GM20431 (cell line): ENCODE data around the gene KCNG2.

Experiments used
- in situ Hi-C: fragments of 300-500 bp; cut with MseI, MboI; formaldehyde crosslinking; loops from one replicate; pipeline ENCODE4 v1.15.0; 2020; ENCODE audit warnings: low sequenced_read_pairs; ENCODE audit not compliant: unreplicated experiment

KCNG2 gene

GRCh38 chr18:79916128-79916494, 118.4 kb downstream of the KCNG2 start:
- in situ Hi-C loops: no loop called here

- in situ Hi-C loops: no loop called here
Measured at GRCh38 chr18:79916546-79917168, 118.9 kb downstream of the KCNG2 start.

GRCh38 chr18:79917169-79917852, 119.6 kb downstream of the KCNG2 start:
- in situ Hi-C loops: no loop called here

- in situ Hi-C loops: no loop called here
Measured at GRCh38 chr18:79917853-79918614, 120.3 kb downstream of the KCNG2 start.

- in situ Hi-C loops: no loop called here
Measured at GRCh38 chr18:79918615-79919011, 120.9 kb downstream of the KCNG2 start.

GRCh38 chr18:79919089-79919488, 121.4 kb downstream of the KCNG2 start:
- in situ Hi-C loops: no loop called here

GRCh38 chr18:79921984-79922965, 124.5 kb downstream of the KCNG2 start:
- in situ Hi-C loops: no loop called here

GRCh38 chr18:79922971-79923411, 125.3 kb downstream of the KCNG2 start:
- in situ Hi-C loops: no loop called here

- in situ Hi-C loops: no loop called here
Measured at GRCh38 chr18:79923896-79924585, 126.3 kb downstream of the KCNG2 start.

- in situ Hi-C loops: no loop called here
Measured at GRCh38 chr18:79924814-79925731, 127.3 kb downstream of the KCNG2 start.

GRCh38 chr18:79926306-79926705, 128.6 kb downstream of the KCNG2 start:
- in situ Hi-C loops: no loop called here

- in situ Hi-C loops: no loop called here
Measured at GRCh38 chr18:79926715-79927606, 129.2 kb downstream of the KCNG2 start.

GRCh38 chr18:79927607-79928562, 130.1 kb downstream of the KCNG2 start:
- in situ Hi-C loops: no loop called here

GRCh38 chr18:79928563-79928960, 130.8 kb downstream of the KCNG2 start:
- in situ Hi-C loops: no loop called here

- in situ Hi-C loops: no loop called here
Measured at GRCh38 chr18:79930020-79930642, 132.4 kb downstream of the KCNG2 start.

- in situ Hi-C loops: no loop called here
Measured at GRCh38 chr18:79931475-79931874, 133.7 kb downstream of the KCNG2 start.
